NCI-H2171 (cell line): ENCODE results near the gene CTDP1.

Source experiments
- DNase-seq: peaks from one replicate; lab custom pipeline; 2025; lab: John Stamatoyannopoulos, UW

CTDP1 gene

DNA sequence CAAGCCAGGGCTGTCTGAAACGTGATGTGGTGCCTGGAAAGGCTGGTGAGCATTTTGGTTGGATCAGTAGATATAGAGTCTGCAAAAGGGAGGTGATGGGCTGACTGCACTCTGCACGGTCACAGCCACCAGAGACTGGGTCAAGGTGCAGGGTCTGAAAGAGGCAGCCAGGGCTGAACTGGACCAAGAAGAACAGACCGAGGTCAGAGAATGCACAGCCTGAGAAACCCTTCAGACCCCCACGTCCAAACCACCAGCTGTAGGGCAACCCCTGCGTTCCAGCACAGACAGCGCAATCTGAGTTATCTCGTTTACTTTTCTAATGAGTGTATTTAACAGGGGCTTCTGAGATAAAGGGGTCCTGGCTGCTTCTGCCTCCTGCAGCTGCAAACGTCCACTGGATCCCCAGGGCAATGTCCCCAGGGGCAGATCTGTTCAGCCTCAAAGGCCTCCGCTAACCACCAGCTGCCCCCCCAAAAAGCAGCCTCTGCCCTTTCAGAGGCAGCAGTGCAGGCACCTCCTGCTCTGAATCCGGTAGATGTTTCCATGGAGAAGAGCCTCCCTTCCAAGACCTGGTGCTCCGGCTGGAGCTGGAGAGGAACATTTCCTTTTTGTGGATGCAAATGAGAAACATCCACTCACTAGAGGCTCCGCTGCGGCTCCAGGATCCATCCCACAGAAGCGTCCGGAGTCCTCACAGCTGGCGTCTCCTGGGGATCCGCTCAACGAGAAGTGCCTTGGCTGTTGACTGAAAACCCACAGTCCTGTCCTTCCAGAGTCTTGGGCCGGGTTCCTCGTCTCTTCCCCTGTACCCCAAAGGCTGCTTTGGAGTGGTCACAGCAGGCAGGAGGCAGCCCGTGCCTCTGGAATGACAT is 117.2 kb downstream of the CTDP1 start:
- DNase-seq, result no peak

DNA sequence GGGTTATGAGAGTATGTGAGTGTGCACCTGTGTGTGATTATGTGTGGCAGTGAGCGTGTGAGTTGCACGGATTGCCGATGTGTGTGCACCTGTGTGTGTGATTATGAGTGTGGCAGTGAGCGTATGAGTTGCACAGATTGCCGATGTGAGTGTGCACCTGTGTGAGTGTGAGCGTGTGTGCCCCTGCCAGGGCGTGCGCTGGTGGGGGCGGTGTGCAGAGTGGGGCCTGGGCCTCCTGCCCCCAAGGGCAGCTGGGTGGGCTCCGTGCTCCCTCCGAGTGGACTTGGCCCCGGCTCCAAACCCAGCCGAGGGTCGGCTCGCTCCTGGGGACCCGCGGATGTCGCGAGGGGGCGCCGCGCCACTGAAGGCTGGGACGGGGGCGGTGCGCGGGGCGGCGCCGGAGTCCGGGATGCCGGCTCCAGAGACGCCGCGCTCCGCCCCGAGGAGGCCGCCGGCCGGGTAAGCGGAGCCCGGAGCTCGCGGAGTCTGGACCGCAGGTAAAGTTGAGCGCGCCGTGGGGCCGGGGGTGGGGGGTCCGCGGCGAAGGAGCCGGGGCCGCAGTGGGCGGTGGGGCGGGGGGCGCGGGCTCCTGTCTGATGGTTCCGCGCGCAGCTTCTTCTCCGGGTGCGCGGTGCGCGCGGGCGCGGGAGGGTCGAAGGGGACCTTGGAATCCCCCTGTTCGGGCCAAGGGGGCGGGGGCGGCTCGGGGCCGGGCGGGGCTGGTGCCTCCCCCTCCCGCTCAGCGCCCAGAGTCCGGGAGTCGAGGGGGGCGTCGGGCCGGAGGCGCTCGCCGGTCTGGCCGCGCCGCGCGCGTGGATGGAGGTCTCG is 118.1 kb downstream of the CTDP1 start, which contains the start of gene KCNG2:
TSS of gene KCNG2 (plus strand) at position 421 of the 828 bp plus-strand sequence. CDS start 65,730 bp downstream, outside the sequence.
- DNase-seq, result no peak

DNA sequence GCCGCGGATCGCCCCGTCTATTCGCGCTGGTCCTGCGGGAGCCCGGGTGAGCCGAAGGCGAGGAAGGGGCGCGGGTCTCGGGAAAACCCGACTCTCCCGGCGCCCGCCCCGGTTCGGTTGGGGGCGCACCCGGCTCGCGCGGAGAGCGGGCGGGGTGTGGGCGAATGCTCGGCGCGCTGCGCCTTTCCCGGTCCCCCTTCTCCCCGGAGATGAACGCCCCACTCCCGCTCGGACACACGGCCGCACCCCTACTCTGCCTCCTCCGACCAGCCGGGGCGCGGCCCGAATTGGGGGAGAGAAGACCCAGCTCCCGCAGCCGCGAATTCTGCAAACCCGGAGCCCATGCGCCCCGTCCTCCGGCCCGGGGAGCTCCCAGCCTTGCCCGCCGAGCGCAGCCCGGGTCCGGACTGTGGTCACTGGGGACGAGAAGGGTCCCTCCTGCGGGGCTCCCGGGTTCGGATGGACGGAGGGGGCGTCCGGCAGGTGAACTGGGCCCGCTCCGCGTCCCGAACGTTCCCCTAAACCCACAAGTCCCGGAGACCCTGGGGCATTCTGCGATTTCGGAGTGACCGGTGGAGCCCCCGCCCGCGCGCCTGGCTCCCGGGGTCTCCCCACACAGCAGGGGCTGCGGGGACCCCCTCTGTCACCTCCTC is 118.9 kb downstream of the CTDP1 start:
- no peak for DNase-seq

DNA sequence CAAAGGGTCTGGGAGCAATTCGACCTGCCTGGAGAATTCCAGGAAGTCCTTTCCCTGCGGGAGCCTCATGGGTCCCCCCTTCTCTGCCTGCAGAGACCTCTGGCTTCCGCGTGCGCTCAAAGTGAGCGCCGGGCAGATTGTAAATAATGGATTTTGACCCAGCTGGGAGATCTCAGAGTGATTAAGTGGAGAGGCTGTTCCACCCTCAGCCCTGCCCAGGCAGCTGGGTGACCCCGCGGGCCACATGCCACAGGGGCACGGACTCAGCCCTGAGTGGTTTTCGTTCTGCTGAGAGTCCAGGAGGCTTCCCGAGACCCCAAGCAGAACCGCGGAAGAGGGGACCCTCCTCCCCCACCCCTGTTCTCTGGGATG is 119.4 kb downstream of the CTDP1 start:
- DNase-seq, result no peak

DNA sequence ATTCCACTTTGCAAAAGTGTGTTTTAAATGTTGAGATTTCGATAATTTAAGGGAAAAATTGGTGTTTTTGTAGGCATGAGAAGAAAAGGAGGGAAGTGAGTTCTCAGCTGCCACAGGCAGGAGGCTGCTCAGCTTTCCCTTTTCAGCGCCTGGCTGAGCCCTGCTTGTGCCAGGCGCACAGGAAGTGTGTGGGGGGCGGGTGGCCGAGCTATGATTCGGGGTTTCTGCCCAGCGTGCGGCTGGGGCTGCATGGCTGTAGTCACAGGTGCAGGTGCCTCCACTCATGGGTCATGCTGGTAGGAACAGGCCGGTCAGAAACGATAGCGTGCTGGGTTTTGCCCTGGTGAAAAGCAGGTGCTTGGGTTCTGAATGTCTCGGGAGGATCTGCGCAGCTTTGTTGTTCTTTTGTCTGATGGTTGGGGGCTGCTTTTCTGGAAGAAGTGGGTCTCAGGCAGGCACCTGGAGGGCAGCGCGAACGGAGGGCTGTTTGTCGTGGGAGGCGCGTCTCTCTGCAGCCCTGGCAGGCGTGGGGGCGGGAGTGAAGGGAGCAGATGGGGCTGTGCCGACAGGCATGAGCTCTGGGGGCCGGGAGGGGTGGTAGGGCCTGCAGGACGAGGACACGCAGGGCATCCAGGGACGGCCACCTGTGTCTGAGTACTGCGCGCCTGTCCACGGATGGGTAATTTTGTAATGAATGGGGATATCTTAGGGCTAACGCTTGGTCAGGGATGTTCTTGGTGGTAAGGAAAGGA is 120.2 kb downstream of the CTDP1 start:
- DNase-seq, result no peak

DNA sequence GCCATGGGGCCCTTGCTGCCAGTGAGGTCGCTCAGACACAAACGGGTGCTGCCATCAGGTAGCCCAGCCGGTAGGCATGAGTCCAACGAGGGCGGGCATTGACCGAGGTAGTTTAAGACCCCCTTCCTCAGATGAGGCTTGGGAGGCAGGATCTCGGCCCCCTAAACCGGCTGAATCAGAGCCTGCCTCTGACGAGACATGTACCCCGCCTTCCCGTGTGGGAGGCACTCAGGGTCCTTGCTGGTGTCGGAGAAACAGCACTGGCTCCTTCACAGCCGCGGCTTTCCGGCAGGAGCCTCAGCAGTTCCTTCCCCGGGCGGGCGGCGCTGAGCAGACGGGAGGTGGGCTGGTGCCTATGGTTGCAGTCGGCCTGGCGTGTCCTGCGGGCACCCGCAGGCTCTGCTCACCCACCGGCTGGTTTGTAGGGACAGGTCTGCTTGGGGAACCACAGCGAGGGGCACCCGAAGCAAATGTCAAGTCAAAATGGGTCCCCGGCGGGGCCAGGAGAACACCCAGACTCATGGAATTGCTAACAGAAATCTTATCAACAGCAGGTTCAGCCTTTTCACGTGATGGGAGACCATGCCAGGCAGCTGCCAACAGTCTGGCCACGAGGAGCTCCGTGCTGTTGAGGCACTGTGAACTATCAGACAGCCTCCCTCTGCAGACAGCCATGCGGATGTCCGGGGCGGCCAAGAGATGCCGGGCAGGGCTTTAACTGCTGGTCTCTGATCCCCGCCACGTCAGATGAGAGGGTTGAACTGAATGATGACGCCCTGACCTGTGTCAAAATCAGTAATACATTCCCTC is 121.0 kb downstream of the CTDP1 start:
- DNase-seq, result no peak

DNA sequence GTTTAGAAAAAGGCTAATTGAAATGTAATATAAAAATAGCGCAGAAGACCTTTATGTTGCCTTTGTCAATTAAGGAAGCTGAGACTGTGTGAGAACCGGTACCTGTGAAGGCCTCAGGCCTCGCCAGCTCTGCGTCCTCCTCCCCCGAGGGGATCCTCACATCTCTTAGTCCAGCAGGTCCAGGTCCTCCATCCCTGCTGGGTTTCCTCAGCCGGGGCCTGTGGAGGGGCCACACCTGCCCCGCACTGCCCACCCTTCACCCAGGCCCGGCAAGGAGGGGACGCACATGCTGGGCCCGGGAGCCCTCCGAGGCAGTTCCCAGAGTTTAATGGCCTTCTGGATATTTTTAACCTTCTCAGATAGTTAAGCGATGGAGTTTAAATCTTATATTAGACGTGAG is 121.6 kb downstream of the CTDP1 start:
- DNase-seq, result no peak

DNA sequence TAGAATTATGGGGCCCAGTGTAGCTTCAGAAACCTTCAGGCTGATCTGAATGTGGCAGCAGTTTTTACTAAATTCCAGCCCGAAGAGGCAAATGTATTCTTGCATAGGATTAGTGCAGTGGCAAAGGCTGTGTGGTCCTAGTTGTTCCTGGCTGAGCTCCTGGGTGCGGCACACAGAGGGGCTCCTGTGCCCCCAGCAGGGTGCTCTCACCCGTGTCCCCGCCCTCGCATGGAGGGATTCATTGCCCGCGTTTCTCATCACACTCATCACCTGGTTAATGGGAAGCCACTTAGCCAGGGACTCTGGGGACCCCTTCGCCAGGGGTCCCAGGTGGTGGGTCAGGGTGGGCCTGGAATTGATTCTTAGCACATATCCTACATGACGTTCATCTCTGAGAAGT is 122.0 kb downstream of the CTDP1 start:
- no peak for DNase-seq

DNA sequence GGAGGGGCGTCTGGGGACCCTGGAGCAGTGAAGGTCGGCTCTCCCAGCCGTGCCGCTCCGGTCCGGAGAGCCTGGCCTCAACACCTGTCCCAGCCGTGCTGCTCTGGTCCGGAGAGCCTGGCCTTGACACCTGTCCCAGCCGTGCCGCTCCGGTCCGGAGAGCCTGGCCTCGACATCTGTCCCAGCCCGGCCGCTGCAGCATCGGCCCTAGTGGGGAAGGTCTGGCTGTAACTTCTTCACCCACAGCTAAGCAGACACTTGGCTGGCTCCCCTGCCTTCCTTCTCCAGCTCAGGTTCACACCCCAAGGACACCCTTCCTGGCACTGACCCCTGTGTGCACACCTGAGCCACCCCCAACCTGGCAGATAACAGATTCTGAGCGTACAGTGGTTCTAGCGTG is 122.7 kb downstream of the CTDP1 start:
- DNase-seq, result no peak

DNA sequence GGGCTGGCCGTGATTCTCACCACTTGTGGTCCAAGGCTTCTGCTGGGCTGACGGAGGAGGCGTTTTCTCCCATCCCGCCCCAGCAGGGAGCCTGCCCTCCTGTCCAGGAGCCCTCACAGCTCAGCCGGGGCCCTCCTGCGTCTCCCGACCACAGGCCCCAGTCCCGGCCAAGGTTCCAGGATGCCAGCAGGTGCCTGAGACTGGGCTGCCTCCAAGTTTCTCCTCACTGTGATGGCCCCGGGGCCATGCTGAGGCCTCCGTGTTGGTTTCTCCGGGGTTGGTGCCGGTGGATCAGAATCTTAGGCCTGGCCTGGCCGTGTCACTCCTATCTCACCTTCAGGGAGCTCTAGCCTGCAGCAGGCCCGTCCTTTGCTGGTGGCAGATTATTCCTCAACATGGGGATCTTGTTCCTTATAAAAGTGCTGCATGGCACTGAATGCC is 124.0 kb downstream of the CTDP1 start:
- DNase-seq, result no peak
